HG03060 (cell line): Measurements from ENCODE around the gene PRKCE.

ENCODE experiments used
- ATAC-seq: cut with Tn5 transposase; IDR thresholded peaks from one replicate; pipeline ENCODE4 v1.9.1; 2021; ENCODE audit warnings: low read depth, moderate number of reproducible peaks; ENCODE audit not compliant: unreplicated experiment

The PRKCE gene

GRCh38 chr2:45651415-45652089, at the start of gene PRKCE:
Gene PRKCE (plus strand): TSS chr2:45651675.
- no peak for ATAC-seq

GRCh38 chr2:45602624-45603023, 48.9 kb upstream of the PRKCE start:
- no peak for ATAC-seq

DNA sequence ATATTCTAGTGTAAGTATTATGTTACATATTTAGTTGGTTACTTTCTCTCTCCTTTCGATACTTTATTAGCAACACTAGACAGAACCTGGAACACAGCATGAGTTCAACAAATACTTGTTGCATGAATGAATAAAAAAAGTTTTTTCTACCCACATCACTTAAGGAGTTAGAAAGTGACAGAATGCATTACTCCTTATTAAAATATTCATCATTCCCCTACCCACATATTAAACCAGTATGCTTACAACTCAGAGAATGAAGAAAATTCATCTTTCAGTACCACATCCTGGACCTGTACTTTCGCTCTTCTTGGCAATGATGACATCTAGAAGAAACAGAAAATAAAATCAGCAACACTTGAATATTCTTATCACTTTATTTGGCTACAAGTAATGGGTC, 46.4 kb upstream of the PRKCE start:
- ATAC-seq: no peak

DNA sequence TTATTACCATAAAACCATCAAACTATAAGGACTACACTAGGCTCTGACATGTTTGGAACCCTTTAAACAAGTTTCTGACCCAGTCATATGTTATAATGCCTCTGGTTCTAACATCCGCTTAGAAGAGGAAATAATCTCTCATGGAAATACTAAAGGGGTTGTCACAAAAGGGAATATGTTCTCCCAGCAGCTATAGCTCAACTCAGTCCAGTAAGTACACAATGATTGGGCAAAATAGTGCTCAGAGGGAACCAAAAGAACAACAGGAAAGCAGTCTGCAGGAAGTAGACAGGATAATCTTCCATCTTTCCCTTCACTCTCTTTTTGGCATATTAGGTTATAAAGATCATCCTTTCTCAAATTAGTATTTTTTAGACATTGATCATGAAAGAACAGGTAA, 44.7 kb upstream of the PRKCE start:
- ATAC-seq: no peak

DNA sequence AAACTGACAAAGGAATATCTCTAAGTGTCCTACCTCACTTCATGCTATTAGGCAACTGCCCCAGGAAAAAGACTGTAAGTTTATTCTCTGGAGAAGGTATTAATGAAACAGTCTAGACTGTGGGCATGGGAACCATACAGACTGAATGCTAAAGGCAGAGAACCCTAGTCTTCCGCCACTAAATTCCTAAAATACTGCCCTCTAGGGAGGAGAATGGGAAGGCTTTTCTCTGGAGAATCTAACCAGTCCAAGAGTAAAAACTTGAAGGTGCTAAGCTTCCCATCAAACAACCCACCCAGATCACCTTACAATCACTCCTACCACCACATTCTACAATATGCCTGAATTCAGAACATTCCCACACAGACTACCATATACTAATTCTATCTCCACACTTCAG, 43.8 kb upstream of the PRKCE start:
- ATAC-seq: no peak

DNA sequence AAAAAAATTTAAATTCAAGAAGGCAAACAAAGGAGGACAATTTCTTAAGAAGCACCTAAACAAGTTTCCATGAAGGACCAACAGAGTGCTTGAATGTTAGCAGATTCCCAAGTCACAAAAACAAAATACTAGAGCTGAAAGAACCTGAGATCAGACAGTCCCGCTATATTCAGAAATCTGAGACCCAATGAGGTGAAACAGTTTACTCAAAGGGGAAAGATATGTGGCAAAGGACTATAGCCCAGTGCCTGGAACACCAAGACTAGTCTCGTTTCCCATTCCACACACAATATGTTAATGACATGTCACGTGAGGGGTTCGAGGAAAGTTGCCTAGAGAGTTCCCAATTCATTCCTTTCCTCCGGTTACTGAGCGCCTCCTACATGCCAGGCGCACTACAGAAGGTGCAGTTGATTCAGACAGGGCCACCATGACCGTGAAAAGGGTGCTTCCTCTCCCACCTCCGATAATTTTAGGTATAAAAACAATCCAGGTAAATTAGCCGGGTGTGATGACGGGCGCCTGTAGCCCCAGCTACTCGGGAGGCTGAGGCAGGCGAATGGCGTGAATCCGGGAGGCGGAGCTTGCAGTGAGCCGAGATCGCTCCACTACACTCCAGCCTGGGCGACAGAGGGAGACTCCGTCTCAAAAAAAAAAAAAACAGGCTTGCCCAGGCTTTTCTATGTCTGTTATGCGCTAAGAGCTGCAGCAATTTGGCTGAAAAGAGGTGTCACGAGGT, 41.0 kb upstream of the PRKCE start:
- ATAC-seq: peak; percentile 26

- peak; percentile 69 for ATAC-seq
Observed at GRCh38 chr2:45611020-45611859, 40.2 kb upstream of the PRKCE start, which contains the start of gene SRBD1. Gene SRBD1 (minus strand): TSS chr2:45611267. CDS start chr2:45605441, 5,826 bp downstream.

DNA sequence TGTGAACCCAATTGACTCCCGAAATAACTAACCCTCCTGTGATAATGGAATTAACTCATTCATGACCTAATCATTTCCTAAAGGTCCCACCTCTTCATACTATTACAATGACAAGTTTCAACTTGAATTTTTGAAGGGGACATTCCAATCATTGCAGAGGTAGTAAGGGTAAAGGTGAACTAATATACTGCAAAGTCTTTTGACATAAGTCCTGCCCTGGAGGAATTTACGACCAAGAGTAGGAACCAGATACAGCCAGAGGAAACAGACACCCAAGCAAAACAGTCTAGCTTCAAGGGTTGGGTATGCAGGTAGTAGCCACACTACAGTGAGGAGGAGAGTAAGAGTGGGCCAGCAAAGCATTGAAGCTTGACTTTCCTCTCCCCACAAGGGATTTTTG, 39.2 kb upstream of the PRKCE start:
- no peak for ATAC-seq

DNA sequence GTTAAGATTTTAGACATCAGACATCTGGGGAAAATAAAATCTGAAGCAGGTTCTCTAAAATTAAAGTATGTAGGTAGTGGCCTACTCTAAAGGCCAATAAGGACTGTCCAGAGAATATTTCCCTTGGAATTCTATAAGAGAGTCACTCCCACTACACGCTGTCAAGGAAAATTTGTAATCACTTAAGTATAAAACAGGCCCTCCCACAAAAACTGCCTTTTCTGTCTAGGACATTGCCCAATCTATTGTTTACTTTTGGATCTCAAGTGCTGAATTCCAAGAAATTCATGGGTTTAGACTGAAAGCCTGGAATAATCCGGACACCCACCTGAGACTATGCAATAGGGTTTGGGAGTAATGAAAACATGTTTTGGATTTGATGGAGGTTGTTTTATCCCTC, 38.7 kb upstream of the PRKCE start:
- ATAC-seq: no peak

DNA sequence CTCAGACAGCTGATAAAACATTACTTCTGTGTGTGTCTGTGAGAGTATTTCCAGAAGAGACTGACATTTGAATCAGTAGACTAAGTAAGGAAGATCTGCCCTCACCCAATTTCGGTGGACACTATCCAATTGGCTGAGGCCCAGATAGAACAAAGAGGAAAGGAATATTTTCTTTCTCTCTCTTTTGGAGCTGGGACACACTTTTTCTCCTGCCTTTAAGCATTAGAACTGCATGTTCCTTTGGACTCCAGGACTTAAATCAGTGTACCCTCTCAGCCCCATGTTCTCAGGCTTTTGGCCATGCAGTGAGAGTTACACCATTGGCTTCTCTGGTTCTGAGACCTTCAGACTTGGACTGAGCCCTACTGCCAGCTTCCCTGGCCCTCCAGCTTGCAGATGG, 37.1 kb upstream of the PRKCE start:
- ATAC-seq: no peak

DNA sequence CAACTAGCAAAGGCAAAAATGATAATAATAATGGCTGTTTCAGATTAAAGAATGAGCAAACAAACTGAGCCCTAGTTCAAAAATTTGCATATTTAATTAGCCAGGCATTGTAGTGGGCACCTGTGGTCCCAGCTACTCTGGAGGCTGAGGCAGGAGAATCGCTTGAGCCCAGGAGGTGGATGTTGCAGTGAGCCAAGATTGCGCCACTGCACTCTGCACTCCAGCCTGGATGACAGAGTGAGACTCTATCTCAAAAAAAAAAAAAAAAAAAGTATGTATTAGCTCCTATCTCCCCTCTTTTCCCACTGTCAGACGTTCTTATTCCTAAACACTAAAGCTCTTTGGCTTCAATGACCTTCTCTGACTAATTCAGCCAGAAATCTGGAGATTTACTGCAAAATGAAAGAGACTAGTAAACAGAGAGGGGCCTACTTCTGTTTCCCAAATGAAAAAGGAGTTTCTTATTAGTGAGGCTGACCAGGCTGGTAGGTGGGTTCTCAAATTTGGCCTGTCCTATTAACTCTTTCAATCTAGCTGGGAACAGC, 36.5 kb upstream of the PRKCE start:
- no peak for ATAC-seq

DNA sequence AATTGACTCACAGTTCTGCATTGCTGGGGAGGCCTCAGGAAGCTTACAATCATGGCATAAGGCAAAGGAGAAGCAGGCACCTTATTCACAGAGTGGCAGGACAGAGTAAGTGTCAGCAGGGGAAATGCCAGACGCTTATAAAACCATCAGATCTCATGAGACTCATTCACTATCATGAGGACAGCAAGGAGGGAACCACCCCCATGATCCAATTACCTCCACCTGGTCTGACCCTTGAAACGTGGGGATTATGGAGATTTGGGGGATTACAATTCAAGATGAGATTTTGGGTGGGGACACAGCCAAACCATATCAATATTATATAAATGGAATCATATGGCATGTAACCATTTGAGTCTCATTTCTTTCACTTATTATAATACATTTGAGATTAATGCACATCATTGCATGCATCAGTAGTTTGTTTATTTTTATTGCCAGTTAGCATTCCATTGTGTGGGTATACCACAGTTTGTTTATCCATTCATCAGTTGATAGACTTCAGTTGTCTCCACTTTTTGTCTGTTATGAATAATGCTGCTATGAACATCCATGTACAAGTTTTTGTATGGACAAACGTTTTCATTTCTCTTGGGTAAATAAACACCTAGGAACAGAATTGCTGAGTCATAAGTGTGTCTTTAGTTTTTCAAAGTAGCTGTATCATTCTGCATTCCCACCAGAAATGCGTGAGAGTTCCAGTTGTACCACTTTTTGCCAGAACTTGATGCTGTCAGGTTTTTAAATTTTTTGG, 34.6 kb upstream of the PRKCE start:
- no peak for ATAC-seq

- ATAC-seq: no peak
Observed at GRCh38 chr2:45617496-45617895, 34.0 kb upstream of the PRKCE start.

DNA sequence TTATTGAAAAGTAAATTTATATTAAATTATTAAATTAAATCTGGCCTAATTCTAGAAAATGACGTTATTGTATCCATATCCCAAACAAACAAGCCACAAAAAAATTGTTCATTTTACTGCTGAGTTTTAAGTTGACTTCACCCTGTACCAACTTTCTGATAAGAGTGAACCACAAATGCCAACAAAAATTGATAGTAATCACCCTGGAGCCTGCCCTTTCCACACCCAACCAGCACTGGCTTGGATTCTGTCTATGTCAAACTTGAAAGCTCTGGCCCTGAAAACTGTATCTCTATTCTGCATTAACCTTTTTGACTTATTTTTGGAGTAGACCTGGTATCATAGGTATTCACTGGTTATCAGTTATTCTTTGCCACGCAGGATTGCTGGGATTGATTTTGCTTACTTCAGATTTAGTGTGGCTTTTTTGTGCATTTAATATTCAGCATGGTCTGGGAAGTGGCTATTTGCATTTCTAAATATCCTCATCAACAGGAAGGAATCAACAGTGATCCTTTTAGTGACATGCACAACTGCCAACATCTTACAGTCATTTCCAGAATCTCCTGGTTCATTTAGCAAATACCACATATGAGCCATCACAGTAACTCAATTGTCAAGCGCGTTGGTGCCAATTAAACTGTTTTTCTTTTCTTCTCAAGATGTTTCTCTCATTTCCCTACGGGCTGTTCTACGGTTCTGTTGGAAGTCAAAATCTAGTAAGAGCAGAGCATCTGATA, 29.0 kb upstream of the PRKCE start:
- ATAC-seq: no peak

GRCh38 chr2:45623098-45623497, 28.4 kb upstream of the PRKCE start:
- no peak for ATAC-seq

DNA sequence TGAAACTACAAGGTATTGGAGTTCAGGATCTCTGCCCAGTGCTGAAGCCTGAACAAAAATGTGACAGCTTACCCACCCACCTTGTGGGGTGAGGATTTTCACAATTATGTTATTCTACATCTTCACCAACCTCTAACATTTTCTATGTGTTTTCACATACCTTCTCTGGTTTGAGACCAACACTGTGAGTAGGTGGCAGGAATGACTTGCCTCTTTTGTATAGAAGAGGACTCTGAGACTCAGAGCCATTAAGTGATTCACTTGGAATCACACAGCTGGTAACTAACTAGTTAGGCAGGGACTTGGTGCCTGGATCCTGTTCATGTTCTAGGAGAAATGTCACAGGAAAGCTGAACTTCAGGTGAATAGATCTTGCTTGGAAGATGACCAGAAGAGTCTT, 25.7 kb upstream of the PRKCE start:
- no peak for ATAC-seq

DNA sequence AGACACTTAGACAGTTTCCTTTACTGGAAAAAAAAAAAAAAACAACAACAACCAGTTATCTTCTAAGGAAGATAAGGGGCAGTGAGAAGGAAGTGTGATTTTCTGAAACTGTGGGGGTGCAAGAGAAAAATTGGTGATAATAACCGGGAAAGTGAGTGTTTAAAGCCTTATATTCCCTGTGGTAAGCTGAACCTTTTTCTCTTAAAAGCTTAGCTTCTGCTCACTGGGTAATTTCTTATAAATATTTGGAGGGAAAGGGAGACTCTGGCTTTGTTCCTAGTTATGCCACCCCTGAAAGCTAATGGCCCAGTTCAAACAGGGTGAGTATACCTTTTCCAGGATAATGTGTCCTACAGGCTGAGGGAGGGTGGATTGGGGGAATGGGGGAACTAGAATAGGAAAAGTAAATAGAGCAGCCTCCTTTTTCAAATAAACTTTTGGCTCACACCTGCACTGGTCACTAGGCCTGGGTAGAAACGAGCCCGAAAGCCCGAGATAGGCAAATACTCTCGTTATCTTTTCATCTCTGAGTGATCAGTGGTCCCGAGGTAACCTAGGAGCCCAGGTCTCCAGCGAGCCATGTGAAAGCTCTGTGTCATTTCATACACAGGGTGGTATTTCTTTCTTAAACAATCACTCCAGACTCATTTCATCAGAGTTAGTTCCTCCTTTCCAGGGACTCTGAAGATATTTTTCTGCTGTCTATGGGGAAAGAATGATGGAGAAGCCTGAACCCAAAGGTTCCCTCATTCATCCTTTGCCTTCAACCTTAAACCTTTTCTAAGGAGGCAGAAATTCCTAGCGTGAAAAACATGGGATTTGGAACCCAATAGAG, 24.9 kb upstream of the PRKCE start:
- no peak for ATAC-seq

DNA sequence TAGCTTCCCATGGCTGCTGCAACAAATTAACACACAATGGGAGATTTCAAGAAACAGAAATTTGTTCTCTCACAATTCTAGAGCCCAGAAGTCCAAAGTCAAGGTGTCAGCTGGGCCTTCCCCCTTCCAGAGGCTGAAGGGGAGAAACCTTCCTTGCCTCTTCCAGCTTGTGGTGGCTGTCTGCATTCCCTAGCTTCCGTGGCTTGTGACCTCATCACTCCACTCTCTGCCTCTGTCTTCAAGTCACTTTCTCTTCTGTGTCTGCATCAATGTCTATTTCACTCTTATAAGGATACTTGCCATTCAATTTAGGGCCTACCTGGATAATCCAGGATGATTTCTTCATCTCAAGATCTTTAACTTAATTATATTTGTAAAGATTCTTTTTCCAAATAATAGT, 23.6 kb upstream of the PRKCE start:
- ATAC-seq: no peak

- no peak for ATAC-seq
Observed at GRCh38 chr2:45629971-45630370, 21.5 kb upstream of the PRKCE start.
